Vagina (tissue), 2 donors: ENCODE results near the gene FAM219A.

Experiments used
- CTCF ChIP-seq, 3 experiments: fragments of 450-650 bp in 2 of 3; fragments of 200-600 bp in 1 of 3; sonication (generic) in 1 of 3; IDR thresholded peaks; one replicate each; pipeline ENCODE4 v1.5.1; 2017 to 2019; ENCODE audit warnings: antibody characterized with exemption in 3 of 3, mild to moderate bottlenecking in 2 of 3, moderate library complexity in 2 of 3
- POLR2AphosphoS5 ChIP-seq, 2 donors: sonication (generic); formaldehyde crosslinking; IDR thresholded peaks; one replicate each; pipeline ENCODE4 v1.9.0; 2017; ENCODE audit warnings: antibody characterized with exemption in 2 of 2, mild to moderate bottlenecking in 2 of 2, low read depth in 1 of 2; ENCODE audit not compliant: insufficient read depth in 1 of 2

DNA sequence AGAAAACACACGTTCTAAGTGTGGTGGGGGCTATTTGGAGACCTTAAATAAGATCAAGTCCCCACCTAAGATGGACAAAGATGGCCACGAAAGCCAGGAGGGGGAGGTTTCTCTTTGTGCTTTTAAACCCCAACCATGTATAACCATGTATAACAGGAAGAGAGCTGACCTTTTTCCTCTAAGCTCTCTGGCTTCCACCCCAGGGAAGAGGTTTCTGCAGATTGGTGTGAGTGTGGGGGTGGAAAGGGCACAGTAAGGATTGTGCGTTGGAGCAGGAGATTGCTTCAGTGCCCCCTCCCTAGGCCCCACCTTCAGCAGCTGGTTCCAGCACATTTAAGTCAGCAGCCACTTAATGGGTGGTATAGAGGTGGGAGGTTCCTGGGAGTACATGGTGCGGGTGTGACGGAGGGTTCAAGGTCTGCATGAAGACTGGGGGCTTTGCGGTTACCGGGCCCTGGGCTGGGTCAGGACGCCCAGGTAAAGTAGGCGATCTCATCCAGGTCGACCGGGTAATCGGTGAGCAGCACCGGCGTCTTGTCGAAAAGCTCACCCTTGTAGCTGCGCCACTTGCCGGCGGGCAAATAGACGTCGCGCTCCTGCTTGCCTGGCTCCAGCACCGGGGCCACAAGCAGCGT lies 87.9 kb downstream of the FAM219A start:
- TF ChIP-seq CTCF (IDR thresholded peaks at IDR 0.05): no peak
- no peak for TF ChIP-seq POLR2AphosphoS5 (IDR thresholded peaks at IDR 0.05; ENCODE audit: insufficient read depth in 1 of 2, low read depth in 1 of 2)
